ENCODE measurements around the gene TPCN1. TPM values are rescaled to one million over a fixed set of nuclear protein-coding genes. Genes with fewer than 3 reads are reported as not detected.

Gene TPCN1
- total and polyA plus RNA-seq, 2 of the 13 experiments (the other 11 are each of a cell fraction or from before 2014, with no cell fraction given), result 8.0 to 26.8 TPM

DNA sequence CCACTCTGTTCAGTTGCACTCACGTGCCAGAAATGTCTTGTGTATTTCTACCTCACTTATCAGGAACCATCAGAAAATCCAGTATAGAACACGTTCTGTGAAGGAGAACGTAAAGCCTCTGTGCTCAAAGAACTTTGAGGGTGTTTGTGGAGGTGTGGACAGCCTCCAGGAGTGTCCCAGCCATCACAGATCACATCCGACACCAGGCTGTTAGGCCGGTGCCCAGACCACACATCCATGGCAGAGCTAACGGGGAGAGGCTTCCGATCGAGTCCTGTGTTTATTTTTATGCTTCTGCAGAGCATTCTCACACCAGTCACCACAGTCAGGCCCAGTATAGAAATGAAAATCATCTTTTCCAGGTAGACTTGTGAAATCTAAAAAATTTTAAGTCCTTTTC, 53.6 kb downstream of the TPCN1 start:
- H3K4me2 ChIP-seq (ENCODE audit: low read depth, low read length), result no peak overlapping the region
- no peak for FAIRE-seq
- H3K4me1 ChIP-seq (ENCODE audit: insufficient read depth, low read length), result peaks cover 32% of the 10 kb centered on the region
- no peak overlapping the region for H3K4me3 ChIP-seq (replicated peaks in 1 of 3; ENCODE audit: insufficient read depth in 1 of 3, low read depth in 2 of 3, low read length in 3 of 3)
- H3K27ac ChIP-seq (ENCODE audit: extremely low read length, insufficient read depth, low read length), result no peak overlapping the region
- no TSS peak for BruUV-seq (replicated peaks)
- 95% methylated on average over 8 of the region's 8 CpGs for WGBS (ENCODE audit: low lambda C conversion rate)
- H3K9me3 ChIP-seq (ENCODE audit: low read length), result no peaks in the 10 kb centered on the region
- H2AFZ ChIP-seq (ENCODE audit: low read length), result no peak overlapping the region
- H3K27me3 ChIP-seq (ENCODE audit: control insufficient read depth in 1 of 2, insufficient read depth in 2 of 2, low read length in 2 of 2), result no peaks in the 10 kb centered on the region
- H3K79me2 ChIP-seq (ENCODE audit: insufficient read depth, low read length), result no peaks in the 10 kb centered on the region
- in situ Hi-C loops (cut with HindIII; ENCODE audit: extremely low pct_ligation_motif_present, low pct_unique_long_range_greater_than_20kb), result no loop called here
- no peak for DNase-seq (ENCODE audit: low spot score)
- TF ChIP-seq CREM (IDR thresholded peaks at IDR 0.05), result no peak
- TF ChIP-seq CREM (CRISPR knock-in tag; IDR thresholded peaks at IDR 0.05), result no peak
- no peak for TF ChIP-seq ZBTB8A (CRISPR knock-in tag; IDR thresholded peaks at IDR 0.05; ENCODE audit: borderline replicate concordance, low read depth)
- no peak for TF ChIP-seq SUZ12 (IDR thresholded peaks at IDR 0.05; ENCODE audit: low read depth, low read length)
- no peak for TF ChIP-seq GTF3A (CRISPR knock-in tag; conservative IDR thresholded peaks at IDR 0.05)
- no peak for TF ChIP-seq SALL2 (CRISPR knock-in tag; IDR thresholded peaks at IDR 0.05)
- H3K9ac ChIP-seq (ENCODE audit: insufficient read depth, low read depth, low read length), result no peak overlapping the region
- CTCF ChIA-PET (ENCODE audit: low intra/inter-chr PET ratio, low total read pairs), result no interaction called here
- POLR2A ChIA-PET, result no interaction called here
- ATAC-seq, result no peak
- no peaks in the 10 kb centered on the region for H4K20me1 ChIP-seq (ENCODE audit: insufficient read depth, low read length)
- intact Hi-C loops (cut with micrococcal nuclease; ENCODE audit: unreplicated experiment), result loop anchor here (10.0 kb wide), 1 partner anchor 80 kb away; no protein-coding TSS in a partner anchor
- peaks cover 3 to 31% of the 10 kb centered on the region in 2 experiments; a peak in 4 of 5 replicates for H3K36me3 ChIP-seq (replicated peaks in 1 of 2; ENCODE audit: control insufficient read depth in 1 of 2, insufficient read depth in 2 of 2, low read length in 2 of 2)

DNA sequence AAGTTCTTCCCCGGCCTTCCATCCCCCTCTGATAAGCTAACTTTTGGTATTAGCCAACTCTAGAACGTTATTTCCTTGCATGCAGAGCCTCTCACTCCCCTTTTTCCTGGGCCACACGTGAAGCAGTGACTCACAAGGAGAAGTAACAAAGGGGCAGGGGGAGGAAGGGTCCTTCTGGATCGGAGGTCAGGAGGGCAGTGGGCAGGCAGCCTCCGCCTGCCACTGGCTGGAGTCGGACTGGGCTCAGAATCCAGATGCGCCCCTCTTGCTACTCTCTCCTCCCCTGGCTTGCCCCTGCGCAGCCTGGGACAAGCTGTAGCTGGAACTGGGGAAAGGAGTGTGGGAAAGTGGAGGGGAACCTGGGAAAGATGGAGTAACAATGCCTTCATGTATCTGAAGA, 55.0 kb downstream of the TPCN1 start:
- 85% methylated on average over 8 of the region's 8 CpGs for WGBS (ENCODE audit: low lambda C conversion rate)
- CTCF ChIA-PET (ENCODE audit: low intra/inter-chr PET ratio, low total read pairs), result no interaction called here
- Histone ChIP-seq H3K27ac (ENCODE audit: extremely low read length, insufficient read depth, low read length) (no peak overlapping the region), H3K9ac (ENCODE audit: insufficient read depth, low read depth, low read length) (no peak overlapping the region), H3K4me1 (ENCODE audit: insufficient read depth, low read length) (peaks cover 18% of the 10 kb centered on the region), H3K27me3 (ENCODE audit: control insufficient read depth in 1 of 2, insufficient read depth in 2 of 2, low read length in 2 of 2) (no peaks in the 10 kb centered on the region), H3K4me3 (replicated peaks in 1 of 3; ENCODE audit: insufficient read depth in 1 of 3, low read depth in 2 of 3, low read length in 3 of 3) (no peak overlapping the region), H3K79me2 (ENCODE audit: insufficient read depth, low read length) (no peaks in the 10 kb centered on the region), H3K36me3 (replicated peaks in 1 of 2; ENCODE audit: control insufficient read depth in 1 of 2, insufficient read depth in 2 of 2, low read length in 2 of 2) (peaks cover 3 to 31% of the 10 kb centered on the region in 2 experiments; a peak in 4 of 5 replicates), H3K9me3 (ENCODE audit: low read length) (no peaks in the 10 kb centered on the region), H3K4me2 (ENCODE audit: low read depth, low read length) (no peak overlapping the region), H4K20me1 (ENCODE audit: insufficient read depth, low read length) (no peaks in the 10 kb centered on the region), H2AFZ (ENCODE audit: low read length) (no peak overlapping the region)
- POLR2A ChIA-PET, result no interaction called here
- in situ Hi-C loops (cut with HindIII; ENCODE audit: extremely low pct_ligation_motif_present, low pct_unique_long_range_greater_than_20kb), result no loop called here
- intact Hi-C loops (cut with micrococcal nuclease; ENCODE audit: unreplicated experiment), result loop anchor here (10.0 kb wide), 1 partner anchor 82 kb away; no protein-coding TSS in a partner anchor
- FAIRE-seq, result no peak
- no peak for TF ChIP-seq GZF1 (CRISPR knock-in tag; IDR thresholded peaks at IDR 0.05)
- TF ChIP-seq, protein P1, sequence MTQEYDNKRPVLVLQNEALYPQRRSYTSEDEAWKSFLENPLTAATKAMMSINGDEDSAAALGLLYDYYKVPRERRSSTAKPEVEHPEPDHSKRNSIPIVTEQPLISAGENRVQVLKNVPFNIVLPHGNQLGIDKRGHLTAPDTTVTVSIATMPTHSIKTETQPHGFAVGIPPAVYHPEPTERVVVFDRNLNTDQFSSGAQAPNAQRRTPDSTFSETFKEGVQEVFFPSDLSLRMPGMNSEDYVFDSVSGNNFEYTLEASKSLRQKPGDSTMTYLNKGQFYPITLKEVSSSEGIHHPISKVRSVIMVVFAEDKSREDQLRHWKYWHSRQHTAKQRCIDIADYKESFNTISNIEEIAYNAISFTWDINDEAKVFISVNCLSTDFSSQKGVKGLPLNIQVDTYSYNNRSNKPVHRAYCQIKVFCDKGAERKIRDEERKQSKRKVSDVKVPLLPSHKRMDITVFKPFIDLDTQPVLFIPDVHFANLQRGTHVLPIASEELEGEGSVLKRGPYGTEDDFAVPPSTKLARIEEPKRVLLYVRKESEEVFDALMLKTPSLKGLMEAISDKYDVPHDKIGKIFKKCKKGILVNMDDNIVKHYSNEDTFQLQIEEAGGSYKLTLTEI (CRISPR knock-in tag; conservative IDR thresholded peaks at IDR 0.05), result no peak
- DNase-seq (ENCODE audit: low spot score), result no peak
- BruUV-seq (replicated peaks), result no TSS peak
- no peak for ATAC-seq
